H1 (cell line): Measurements from ENCODE around the gene ERFE. TPM values are rescaled to one million over a fixed set of nuclear protein-coding genes. Genes with fewer than 3 reads are reported as not detected.

ENCODE experiments used
- CTCF ChIA-PET: fragments of 300-600 bp; sonication (Branson Sonifier 250); formaldehyde crosslinking; loops from one replicate; lab custom pipeline; 2021; ENCODE audit not compliant: partially characterized antibody; lab: Charles Lee
- POLR2A ChIA-PET: fragments of 300-600 bp; sonication (Branson Sonifier 250); formaldehyde crosslinking; loops from one replicate; lab custom pipeline; 2021; ENCODE audit warnings: inconsistent platforms; ENCODE audit not compliant: partially characterized antibody; lab: Charles Lee
- DNase-seq, 2 experiments: peaks; one replicate each; pipeline versions ENCODE4 v3.0.0 to v3.0.0-alpha.2; 2010 to 2022; ENCODE audit warnings: low spot score in 2 of 2, low read depth in 1 of 2, mixed read lengths in 1 of 2
- FAIRE-seq: peaks from 2 replicates; lab custom pipeline; 2011; peaks lifted over from hg19 to GRCh38; lab: Jason Lieb, UNC
- H2AFZ ChIP-seq: 2 replicates; pipeline ENCODE4 v1.8.1; 2012; ENCODE audit warnings: low read length, inconsistent platforms
- H2AK5ac ChIP-seq: 2 replicates; pipeline ENCODE4 v1.6.1; 2013; ENCODE audit warnings: low read depth, low read length
- H2BK120ac ChIP-seq: replicated peaks from 2 replicates; pipeline ENCODE3; 2013; ENCODE audit warnings: low read depth, low read length, inconsistent platforms
- H2BK12ac ChIP-seq: 2 replicates; pipeline ENCODE4 v1.6.1; 2013; ENCODE audit warnings: low read depth, low read length
- H2BK15ac ChIP-seq: 2 replicates; pipeline ENCODE4 v1.6.1; 2013; ENCODE audit warnings: low read length
- H2BK20ac ChIP-seq: 2 replicates; pipeline ENCODE4 v1.6.1; 2013; ENCODE audit warnings: low read length
- H2BK5ac ChIP-seq: 2 replicates; pipeline ENCODE4 v1.6.1; 2013; ENCODE audit warnings: low read depth, low read length
- H3K14ac ChIP-seq: 2 replicates; pipeline ENCODE4 v1.6.1; 2013; ENCODE audit warnings: inconsistent platforms; ENCODE audit not compliant: insufficient read length
- H3K18ac ChIP-seq: 2 replicates; pipeline ENCODE4 v1.6.1; 2013; ENCODE audit warnings: low read length; ENCODE audit errors: extremely low read depth
- H3K23ac ChIP-seq: 2 replicates; pipeline ENCODE4 v1.6.1; 2013; ENCODE audit warnings: inconsistent platforms; ENCODE audit not compliant: insufficient read length
- H3K23me2 ChIP-seq: 2 replicates; pipeline ENCODE4 v1.6.1; 2013; ENCODE audit warnings: low read depth, low read length
- H3K27ac ChIP-seq: 2 replicates; pipeline ENCODE4 v1.6.1; 2011; ENCODE audit warnings: low read depth, low read length, inconsistent platforms
- H3K27me3 ChIP-seq, 4 experiments: replicated peaks in 1 of 4; 1 replicate in 1 of 4; 2 replicates in 3 of 4; pipeline versions ENCODE4 v1.6.1 to v1.8.1; 2011 to 2013; ENCODE audit warnings: low read length in 3 of 4, mild to moderate bottlenecking in 3 of 4, inconsistent platforms in 2 of 4, mixed read lengths in 2 of 4, moderate library complexity in 1 of 4; ENCODE audit not compliant: control insufficient read depth in 3 of 4, insufficient read depth in 3 of 4; ENCODE audit errors: extremely low read depth in 1 of 4
- H3K36me3 ChIP-seq, 4 experiments: 2 replicates each; pipeline versions ENCODE4 v1.6.1 to v1.8.1; 2011 to 2013; ENCODE audit warnings: mild to moderate bottlenecking in 4 of 4, low read length in 3 of 4, moderate library complexity in 2 of 4, control low read depth in 1 of 4, inconsistent platforms in 1 of 4; ENCODE audit not compliant: insufficient read depth in 4 of 4, control insufficient read depth in 2 of 4
- H3K4ac ChIP-seq: replicated peaks from 2 replicates; pipeline ENCODE3; 2013; ENCODE audit warnings: low read length, low read depth, mixed read lengths, inconsistent platforms; ENCODE audit not compliant: insufficient read length
- H3K4me1 ChIP-seq, 4 experiments: replicated peaks in 1 of 4; 1 replicate in 1 of 4; 2 replicates in 3 of 4; pipeline versions ENCODE4 v1.6.1 to v1.8.1; 2011 to 2013; ENCODE audit warnings: low read length in 3 of 4, inconsistent platforms in 2 of 4, mixed read lengths in 1 of 4; ENCODE audit not compliant: insufficient read depth in 4 of 4, control insufficient read depth in 3 of 4
- H3K4me2 ChIP-seq, 2 experiments: 2 replicates each; pipeline versions ENCODE4 v1.6.1 to v1.8.1; 2011 to 2013; ENCODE audit warnings: low read depth in 2 of 2, low read length in 2 of 2, control low read depth in 1 of 2, inconsistent platforms in 1 of 2, mild to moderate bottlenecking in 1 of 2; ENCODE audit not compliant: insufficient read depth in 1 of 2
- H3K4me3 ChIP-seq, 4 experiments: fragments of 200-600, 300-600 bp in 1 of 4; sonication (generic), shearing (Covaris generic), sonication (Bioruptor Twin) in 1 of 4; 2 replicates each; pipeline versions ENCODE4 v1.5.1 to v1.8.1; 2011 to 2016; ENCODE audit warnings: low read length in 4 of 4, low read depth in 3 of 4, control low read depth in 2 of 4, inconsistent platforms in 2 of 4, mild to moderate bottlenecking in 2 of 4, mixed read lengths in 1 of 4, moderate library complexity in 1 of 4; ENCODE audit not compliant: insufficient read depth in 2 of 4; ENCODE audit errors: extremely low read depth in 1 of 4
- H3K56ac ChIP-seq: replicated peaks from 2 replicates; pipeline ENCODE3; 2013; ENCODE audit warnings: low read depth, mild to moderate bottlenecking, mixed read lengths, low read length, inconsistent platforms; ENCODE audit not compliant: insufficient read length
- H3K79me1 ChIP-seq: 2 replicates; pipeline ENCODE4 v1.6.1; 2013; ENCODE audit warnings: low read depth, low read length, control low read depth
- H3K79me2 ChIP-seq, 2 experiments: 2 replicates each; pipeline versions ENCODE4 v1.6.1 to v1.8.1; 2012 to 2013; ENCODE audit warnings: low read length in 2 of 2, mild to moderate bottlenecking in 2 of 2, inconsistent platforms in 1 of 2; ENCODE audit not compliant: insufficient read depth in 2 of 2, control insufficient read depth in 1 of 2
- H3K9ac ChIP-seq, 4 experiments: replicated peaks in 1 of 4; 1 replicate in 1 of 4; 2 replicates in 3 of 4; pipeline versions ENCODE4 v1.6.1 to v1.8.1; 2011 to 2013; ENCODE audit warnings: low read depth in 3 of 4, low read length in 3 of 4, control low read depth in 2 of 4, mild to moderate bottlenecking in 2 of 4, moderate library complexity in 2 of 4, inconsistent platforms in 1 of 4; ENCODE audit errors: extremely low read depth in 1 of 4
- H3K9me3 ChIP-seq, 2 experiments: 2 replicates each; pipeline versions ENCODE4 v1.6.1 to v1.8.1; 2012 to 2013; ENCODE audit warnings: mild to moderate bottlenecking in 2 of 2, moderate library complexity in 2 of 2, control low read depth in 1 of 2, inconsistent platforms in 1 of 2, low read depth in 1 of 2, low read length in 1 of 2, mixed read lengths in 1 of 2; ENCODE audit not compliant: insufficient read depth in 2 of 2
- H4K20me1 ChIP-seq, 2 experiments: replicated peaks in 1 of 2; 2 replicates each; pipeline versions ENCODE3 to v1.8.1; 2011 to 2013; ENCODE audit warnings: inconsistent platforms in 2 of 2, low read length in 2 of 2, mild to moderate bottlenecking in 1 of 2; ENCODE audit not compliant: insufficient read depth in 2 of 2, control insufficient read depth in 1 of 2
- H4K5ac ChIP-seq: 2 replicates; pipeline ENCODE4 v1.6.1; 2013; ENCODE audit warnings: low read length, low read depth, mixed read lengths, inconsistent platforms; ENCODE audit not compliant: insufficient read length
- H4K8ac ChIP-seq: 2 replicates; pipeline ENCODE4 v1.8.0; 2013; ENCODE audit warnings: mild to moderate bottlenecking, moderate library complexity, low read length, inconsistent platforms; ENCODE audit not compliant: insufficient read depth; ENCODE audit errors: extremely low read depth
- H4K91ac ChIP-seq: replicated peaks from 2 replicates; pipeline ENCODE3; 2013; ENCODE audit warnings: low read length, mixed read lengths, inconsistent platforms; ENCODE audit not compliant: insufficient read length
- ATF3 ChIP-seq: IDR thresholded peaks from 2 replicates; pipeline ENCODE4 v1.6.1; 2011; ENCODE audit warnings: low read depth, mild to moderate bottlenecking, low read length; ENCODE audit not compliant: insufficient read depth
- CEBPB ChIP-seq: IDR thresholded peaks from 2 replicates; pipeline ENCODE4 v1.6.1; 2012; ENCODE audit warnings: low read depth, low read length
- CHD2 ChIP-seq: IDR thresholded peaks from 2 replicates; pipeline ENCODE4 v1.6.1; 2012; ENCODE audit warnings: low read length, improper control_type of control experiment
- RFX5 ChIP-seq: IDR thresholded peaks from 2 replicates; pipeline ENCODE4 v1.6.1; 2011; ENCODE audit warnings: low read depth, low read length, improper control_type of control experiment, borderline replicate concordance
- RXRA ChIP-seq: IDR thresholded peaks from 2 replicates; pipeline ENCODE4 v1.6.1; 2011; ENCODE audit warnings: low read depth, mild to moderate bottlenecking, low read length, moderate library complexity; ENCODE audit not compliant: insufficient read depth
- SIX5 ChIP-seq: IDR thresholded peaks from 2 replicates; pipeline ENCODE4 v1.6.1; 2011; ENCODE audit warnings: mild to moderate bottlenecking, low read depth, low read length
- TEAD4 ChIP-seq: IDR thresholded peaks from 2 replicates; pipeline ENCODE4 v1.6.1; 2012; ENCODE audit warnings: low read depth, low read length, inconsistent platforms, mixed read lengths
- WGBS, 2 experiments: shearing (Covaris generic) in 1 of 2; methylation state at CpG; one replicate each; pipeline versions ENCODE4 v1.1.6 to v1.1.7; 2013 to 2015; ENCODE audit warnings: low lambda C conversion rate in 2 of 2, mixed read lengths in 2 of 2, inconsistent platforms in 1 of 2, low coverage in 1 of 2, missing lambda C conversion rate in 1 of 2; ENCODE audit not compliant: insufficient replicate concordance in 2 of 2, insufficient coverage in 1 of 2, insufficient read length in 1 of 2; ENCODE audit errors: extremely low coverage in 1 of 2, missing lambda C conversion rate in 1 of 2; 5-methylcytosine and 5-hydroxymethylcytosine counted together
- polyA plus RNA-seq, 7 experiments: library from polyadenylated mRNA; depleted of rRNA in 3 of 7; stranded (reverse) in 5 of 7; unstranded in 2 of 7; fragments of >200 nt in 5 of 7; fragments of 200-250 nt in 2 of 7; gene quantifications; 1 replicate in 5 of 7; 2 replicates in 1 of 7; 4 replicates in 1 of 7; pipeline versions ENCODE4 v1.2.1 to v1.2.3, GENCODE V29; 2011 to 2013; ENCODE audit warnings: missing spikeins in 2 of 7, mixed read lengths in 2 of 7
- total RNA-seq: library from RNA; stranded (reverse); fragmentation: NEBNext Ultra II Directional; extraction: Animal tissue kit (Norgen Biotek cat#: 25700); gene quantifications from 2 replicates; pipeline ENCODE4 v1.2.1, GENCODE V29; 2021
- TF ChIP-seq, protein P1 (sequence below): IDR thresholded peaks from 2 replicates; pipeline ENCODE4 v1.6.1; 2012; ENCODE audit warnings: low read length, inconsistent platforms

Gene ERFE
- total and polyA plus RNA-seq, 2 of the 8 experiments (the other 6 are each of a cell fraction or from before 2014, with no cell fraction given): 2.5 to 3.6 TPM

DNA sequence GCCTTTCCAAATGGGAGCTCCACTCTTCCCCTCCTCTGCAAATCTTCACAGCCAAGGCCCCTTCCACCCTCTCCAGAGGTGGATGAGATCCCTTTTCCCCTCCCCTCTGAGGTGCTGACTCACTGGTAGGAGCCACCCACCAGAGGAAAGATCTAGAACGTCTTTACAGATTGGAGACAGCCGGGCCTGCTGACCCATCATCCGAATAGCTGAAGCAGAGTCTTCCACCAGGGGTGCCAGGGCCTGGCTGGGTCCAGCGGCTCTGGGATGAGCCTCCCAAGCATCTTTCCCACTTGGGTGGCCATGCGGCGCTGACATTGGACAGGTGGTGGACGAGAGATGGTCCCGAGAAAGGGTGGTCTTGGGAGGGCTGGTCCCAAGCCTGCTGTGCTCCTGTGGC is 9.0 kb downstream of the ERFE start:
- no peak overlapping the region for H3K9ac ChIP-seq
- H3K36me3 ChIP-seq: peaks cover 2 to 17% (median 5%) of the 10 kb centered on the region in 4 experiments; a peak in 4 of 8 replicates
- no peak overlapping the region for H3K4me2 ChIP-seq
- no peak overlapping the region for H2AFZ ChIP-seq
- no peak overlapping the region for H2BK12ac ChIP-seq
- peaks cover 11 to 23% (median 20%) of the 10 kb centered on the region in 4 experiments for H3K27me3 ChIP-seq
- H3K4ac ChIP-seq: no peak overlapping the region
- H4K5ac ChIP-seq: no peak overlapping the region
- POLR2A ChIA-PET: interaction anchor here (0.9 to 1.3 kb wide), 4 partner anchors 9 to 36 kb away, joined by 3 read pairs; partner anchors contain the start of gene ILKAP
- H3K9me3 ChIP-seq: no peaks in the 10 kb centered on the region
- no peak overlapping the region for H3K27ac ChIP-seq
- H3K23me2 ChIP-seq: peaks cover 4% of the 10 kb centered on the region; the same call in 1 of the 2 replicates
- H3K79me1 ChIP-seq: no peaks in the 10 kb centered on the region; the same call in 1 of the 2 replicates
- CTCF ChIA-PET: interaction anchor here (1.1 kb wide), 1 partner anchor 27 kb away, joined by 4 read pairs; no protein-coding TSS in a partner anchor
- no peaks in the 10 kb centered on the region for H3K79me2 ChIP-seq
- no peak overlapping the region for H3K18ac ChIP-seq
- H2BK120ac ChIP-seq: no peak overlapping the region
- no peak overlapping the region for H3K56ac ChIP-seq
- H4K20me1 ChIP-seq: peaks cover 6 to 11% of the 10 kb centered on the region in 2 experiments
- H4K8ac ChIP-seq: peak overlapping the region; percentile 73; the same call in 1 of the 2 replicates
- H2BK20ac ChIP-seq: no peak overlapping the region
- H2AK5ac ChIP-seq: no peak overlapping the region
- DNase-seq (no peak), FAIRE-seq (no peak)
- no peak overlapping the region for H4K91ac ChIP-seq
- H2BK15ac ChIP-seq: no peak overlapping the region
- no peak for TF ChIP-seq CEBPB
- TF ChIP-seq CHD2: no peak
- TF ChIP-seq, protein P1, sequence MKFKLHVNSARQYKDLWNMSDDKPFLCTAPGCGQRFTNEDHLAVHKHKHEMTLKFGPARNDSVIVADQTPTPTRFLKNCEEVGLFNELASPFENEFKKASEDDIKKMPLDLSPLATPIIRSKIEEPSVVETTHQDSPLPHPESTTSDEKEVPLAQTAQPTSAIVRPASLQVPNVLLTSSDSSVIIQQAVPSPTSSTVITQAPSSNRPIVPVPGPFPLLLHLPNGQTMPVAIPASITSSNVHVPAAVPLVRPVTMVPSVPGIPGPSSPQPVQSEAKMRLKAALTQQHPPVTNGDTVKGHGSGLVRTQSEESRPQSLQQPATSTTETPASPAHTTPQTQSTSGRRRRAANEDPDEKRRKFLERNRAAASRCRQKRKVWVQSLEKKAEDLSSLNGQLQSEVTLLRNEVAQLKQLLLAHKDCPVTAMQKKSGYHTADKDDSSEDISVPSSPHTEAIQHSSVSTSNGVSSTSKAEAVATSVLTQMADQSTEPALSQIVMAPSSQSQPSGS: no peak
- no peak for TF ChIP-seq RXRA
- TF ChIP-seq ATF3: no peak
- TF ChIP-seq SIX5: no peak
- TF ChIP-seq RFX5: no peak
- TF ChIP-seq TEAD4: no peak
- WGBS, 2 experiments: 91% methylated on average over 8 of the region's 8 CpGs; no CpG with 5 or more reads in 1 of the 2 experiments
- H2BK5ac ChIP-seq: no peak overlapping the region
- no peak overlapping the region for H3K14ac ChIP-seq
- no peaks in the 10 kb centered on the region; a peak in 1 of 7 replicates for H3K4me1 ChIP-seq
- no peak overlapping the region for H3K4me3 ChIP-seq
- no peak overlapping the region for H3K23ac ChIP-seq
